GM23338 (cell line): ENCODE data around the gene UGT1A10.

Experiments
- CTCF ChIP-seq, 2 experiments: fragments of 200-600 bp in 1 of 2; sonication (generic) in 1 of 2; conservative IDR thresholded peaks; 2 replicates each; pipeline versions ENCODE4 v1.5.1 to v1.6.1; 2016 to 2017; ENCODE audit warnings: antibody characterized with exemption in 2 of 2, low read depth in 2 of 2, mild to moderate bottlenecking in 2 of 2, moderate library complexity in 1 of 2
- EZH2phosphoT487 ChIP-seq: fragments of 200-600 bp; sonication (generic); IDR thresholded peaks from one replicate; pipeline ENCODE4 v1.8.1; 2018; ENCODE audit warnings: antibody characterized with exemption; ENCODE audit not compliant: unreplicated experiment
- POLR2AphosphoS5 ChIP-seq: IDR thresholded peaks from 2 replicates; pipeline ENCODE4 v1.6.1; 2016; ENCODE audit warnings: antibody characterized with exemption, low read depth
- REST ChIP-seq: IDR thresholded peaks from one replicate; pipeline ENCODE4 v1.6.1; 2018; ENCODE audit warnings: antibody characterized with exemption; ENCODE audit not compliant: unreplicated experiment

- TF ChIP-seq CTCF (conservative IDR thresholded peaks at IDR 0.05; ENCODE audit: low read depth in 2 of 2): no peak
- no peak for TF ChIP-seq EZH2phosphoT487
- TF ChIP-seq REST: no peak
- TF ChIP-seq POLR2AphosphoS5: no peak
Observed at GRCh38 chr2:233747283-233747544, 111.0 kb downstream of the UGT1A10 start.
